Measurements from ENCODE around the gene CACTIN.
"Not testable (repeated sequence)": the region's sequence is repeated elsewhere in the genome, so short reads cannot be mapped to it uniquely, and the experiment has no call there.

The CACTIN gene

GRCh38 chr19:3661284-3662238, 35.0 kb upstream of the CACTIN start:
- no peak for DNase-seq

GRCh38 chr19:3660493-3661219, 34.1 kb upstream of the CACTIN start:
- DNase-seq, result no peak

GRCh38 chr19:3659746-3660112, 33.1 kb upstream of the CACTIN start:
- no peak for DNase-seq

- DNase-seq, result no peak
Measured at GRCh38 chr19:3658870-3659745, 32.5 kb upstream of the CACTIN start.

- no peak for DNase-seq
Measured at GRCh38 chr19:3658004-3658869, 31.6 kb upstream of the CACTIN start.

- DNase-seq, result no peak
Measured at GRCh38 chr19:3657395-3657769, 30.8 kb upstream of the CACTIN start.

GRCh38 chr19:3656747-3657394, 30.3 kb upstream of the CACTIN start:
- no peak for DNase-seq

GRCh38 chr19:3656073-3656746, 29.6 kb upstream of the CACTIN start:
- no peak for DNase-seq

GRCh38 chr19:3655402-3656072, 28.9 kb upstream of the CACTIN start:
- no peak for DNase-seq

- DNase-seq, result no peak
Measured at GRCh38 chr19:3653865-3654513, 27.4 kb upstream of the CACTIN start.

- no peak for DNase-seq
Measured at GRCh38 chr19:3653081-3653795, 26.6 kb upstream of the CACTIN start.

GRCh38 chr19:3652422-3652821, 25.8 kb upstream of the CACTIN start:
- DNase-seq, result no peak

- no peak for DNase-seq
Measured at GRCh38 chr19:3651684-3652083, 25.1 kb upstream of the CACTIN start.

- no peak for DNase-seq
Measured at GRCh38 chr19:3649888-3650287, 23.3 kb upstream of the CACTIN start.

GRCh38 chr19:3648037-3648905, 21.7 kb upstream of the CACTIN start:
- no peak for DNase-seq

GRCh38 chr19:3647102-3647501, 20.5 kb upstream of the CACTIN start:
- DNase-seq, result not testable (repeated sequence)

- DNase-seq, result no peak
Measured at GRCh38 chr19:3646336-3647092, 19.9 kb upstream of the CACTIN start.
